ENCODE measurements around the gene FAM50A.

FAM50A gene

GRCh38 chrX:154440623-154441357, 3.2 kb upstream of the FAM50A start:
- DNase-seq (ENCODE audit: low read depth): no peak

- no peak for DNase-seq (ENCODE audit: low read depth)
Observed at GRCh38 chrX:154441564-154441963, 2.4 kb upstream of the FAM50A start.

GRCh38 chrX:154441984-154442707, 1.8 kb upstream of the FAM50A start:
- no peak for DNase-seq (ENCODE audit: low read depth)

- DNase-seq (ENCODE audit: low read depth): no peak
Observed at GRCh38 chrX:154443479-154443910, 446 bp upstream of the FAM50A start.

- DNase-seq (ENCODE audit: low read depth): no peak
Observed at GRCh38 chrX:154444755-154445246, 860 bp downstream of the FAM50A start.

GRCh38 chrX:154445776-154446175, 1.8 kb downstream of the FAM50A start:
- DNase-seq (ENCODE audit: low read depth): no peak

GRCh38 chrX:154446430-154446829, 2.5 kb downstream of the FAM50A start:
- no peak for DNase-seq (ENCODE audit: low read depth)

GRCh38 chrX:154448484-154448883, 4.5 kb downstream of the FAM50A start:
- DNase-seq (ENCODE audit: low read depth): no peak

- no peak for DNase-seq (ENCODE audit: low read depth)
Observed at GRCh38 chrX:154449618-154450017, 5.7 kb downstream of the FAM50A start.

GRCh38 chrX:154450312-154450711, 6.4 kb downstream of the FAM50A start:
- DNase-seq (ENCODE audit: low read depth): no peak

GRCh38 chrX:154452823-154453222, 8.9 kb downstream of the FAM50A start:
- no peak for DNase-seq (ENCODE audit: low read depth)

- DNase-seq (ENCODE audit: low read depth): no peak
Observed at GRCh38 chrX:154457491-154458115, 13.7 kb downstream of the FAM50A start.

GRCh38 chrX:154458116-154458953, 14.4 kb downstream of the FAM50A start, which contains the start of gene PLXNA3:
Gene PLXNA3 (plus strand): TSS chrX:154458281. CDS start chrX:154460184, 1,903 bp downstream.
- DNase-seq (ENCODE audit: low read depth): no peak

GRCh38 chrX:154458954-154459778, 15.2 kb downstream of the FAM50A start:
- no peak for DNase-seq (ENCODE audit: low read depth)

GRCh38 chrX:154459832-154460231, 15.9 kb downstream of the FAM50A start:
- DNase-seq (ENCODE audit: low read depth): no peak

- no peak for DNase-seq (ENCODE audit: low read depth)
Observed at GRCh38 chrX:154460326-154460725, 16.4 kb downstream of the FAM50A start.

- no peak for DNase-seq (ENCODE audit: low read depth)
Observed at GRCh38 chrX:154462396-154462795, 18.5 kb downstream of the FAM50A start.

- DNase-seq (ENCODE audit: low read depth): no peak
Observed at GRCh38 chrX:154463611-154464220, 19.8 kb downstream of the FAM50A start.

GRCh38 chrX:154464806-154465365, 20.9 kb downstream of the FAM50A start:
- no peak for DNase-seq (ENCODE audit: low read depth)

- DNase-seq (ENCODE audit: low read depth): no peak
Observed at GRCh38 chrX:154465601-154466000, 21.7 kb downstream of the FAM50A start.
